ENCODE results near the gene P2RY6. TPM values are rescaled to one million over a fixed set of nuclear protein-coding genes. Genes with fewer than 3 reads are reported as not detected.
A peak's percentile ranks its signal among the peaks of the same experiment; 100 is the strongest.

The P2RY6 gene
- total and polyA plus RNA-seq, 2 of the 8 experiments (the other 6 are each of a cell fraction or from before 2014, with no cell fraction given), result 0.15 TPM; not detected in 1

DNA sequence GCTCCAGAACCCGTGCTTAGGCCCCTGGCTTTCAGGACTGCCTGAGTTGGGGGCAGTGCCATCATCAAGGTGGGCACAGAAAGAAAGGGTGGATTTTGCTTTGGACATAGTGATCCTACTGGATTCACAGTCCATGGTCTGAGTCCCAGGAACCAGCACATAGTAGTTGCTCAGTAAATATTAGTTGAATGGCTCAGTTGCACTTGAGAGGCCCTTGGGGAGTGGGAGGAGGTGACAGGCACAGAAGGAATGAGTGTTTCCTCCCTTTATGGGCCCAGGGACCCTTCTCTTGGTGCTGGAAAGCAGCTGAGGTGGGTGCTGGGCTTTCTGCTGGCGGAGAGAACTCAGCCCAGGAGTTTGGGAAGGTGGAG lies 52.5 kb downstream of the P2RY6 start:
- Histone ChIP-seq H3K18ac (ENCODE audit: extremely low read depth, low read length) (no peak overlapping the region), H3K23me2 (ENCODE audit: low read depth, low read length) (no peaks in the 10 kb centered on the region), H2BK5ac (ENCODE audit: low read depth, low read length) (0 out of 2 replicates have a peak overlapping the region, but pooled peaks have one; percentile 7), H3K9me3 (ENCODE audit: insufficient read depth in 2 of 2, low read depth in 1 of 2, low read length in 1 of 2) (no peaks in the 10 kb centered on the region), H4K91ac (replicated peaks; ENCODE audit: insufficient read length, low read length) (no peak overlapping the region), H3K79me2 (ENCODE audit: control insufficient read depth in 1 of 2, insufficient read depth in 2 of 2, low read length in 2 of 2) (no peaks in the 10 kb centered on the region), H2AK5ac (ENCODE audit: low read depth, low read length) (no peak overlapping the region), H3K27ac (ENCODE audit: low read depth, low read length) (no peak overlapping the region), H4K20me1 (replicated peaks in 1 of 2; ENCODE audit: control insufficient read depth in 1 of 2, insufficient read depth in 2 of 2, low read length in 2 of 2) (peaks cover 5 to 11% of the 10 kb centered on the region in 2 experiments), H2BK15ac (ENCODE audit: low read length) (no peak overlapping the region; the same call in 1 of the 2 replicates), H3K4ac (replicated peaks; ENCODE audit: insufficient read length, low read depth, low read length) (no peak overlapping the region), H3K4me2 (ENCODE audit: insufficient read depth in 1 of 2, low read depth in 2 of 2, low read length in 2 of 2) (no peak overlapping the region; a peak in 1 of 4 replicates), H3K4me3 (ENCODE audit: extremely low read depth in 1 of 4, insufficient read depth in 2 of 4, low read depth in 3 of 4, low read length in 4 of 4) (no peak overlapping the region), H2BK12ac (ENCODE audit: low read depth, low read length) (0 out of 2 replicates have a peak overlapping the region, but pooled peaks have one; percentile 77), H3K27me3 (replicated peaks in 1 of 4; ENCODE audit: control insufficient read depth in 3 of 4, extremely low read depth in 1 of 4, insufficient read depth in 3 of 4, low read length in 3 of 4) (peaks cover 0 to 14% (median 6%) of the 10 kb centered on the region in 4 experiments; a peak in 3 of 7 replicates), H3K36me3 (ENCODE audit: control insufficient read depth in 2 of 4, insufficient read depth in 4 of 4, low read length in 3 of 4) (no peaks in the 10 kb centered on the region), H4K5ac (ENCODE audit: insufficient read length, low read depth, low read length) (no peak overlapping the region), H3K56ac (replicated peaks; ENCODE audit: insufficient read length, low read depth, low read length) (no peak overlapping the region), H3K4me1 (replicated peaks in 1 of 4; ENCODE audit: control insufficient read depth in 3 of 4, insufficient read depth in 4 of 4, low read length in 3 of 4) (peaks cover 15 to 28% (median 20%) of the 10 kb centered on the region in 4 experiments), H3K14ac (ENCODE audit: insufficient read length) (no peak overlapping the region), H2AFZ (ENCODE audit: low read length) (no peak overlapping the region), H2BK20ac (ENCODE audit: low read length) (no peak overlapping the region), H4K8ac (ENCODE audit: extremely low read depth, insufficient read depth, low read length) (no peak overlapping the region), H2BK120ac (replicated peaks; ENCODE audit: low read depth, low read length) (no peak overlapping the region), H3K79me1 (ENCODE audit: low read depth, low read length) (0 out of 2 replicates have a peak, but pooled peaks cover 3% of the 10 kb centered on the region), H3K9ac (replicated peaks in 1 of 4; ENCODE audit: extremely low read depth in 1 of 4, low read depth in 3 of 4, low read length in 3 of 4) (no peak overlapping the region), H3K23ac (ENCODE audit: insufficient read length) (no peak overlapping the region)
- no peak for FAIRE-seq
- CTCF ChIA-PET (ENCODE audit: partially characterized antibody), result interaction anchor here (0.5 to 25.1 kb wide), 8 partner anchors 13 to 462 kb away, joined by 3 to 383 read pairs (median 4); partner anchors contain the start of gene ARHGEF17
- POLR2A ChIA-PET (ENCODE audit: partially characterized antibody), result interaction anchor here (1.7 to 10.7 kb wide), 2 partner anchors 10 to 16 kb away, joined by 6 to 91 read pairs; partner anchors contain the start of gene ARHGEF17
- no peak for DNase-seq (ENCODE audit: low read depth in 1 of 2, low spot score in 2 of 2)
- TF ChIP-seq BACH1 (IDR thresholded peaks at IDR 0.05; ENCODE audit: low read length) (no peak), POU5F1 (IDR thresholded peaks at IDR 0.05; ENCODE audit: low read depth, low read length) (no peak), EP300 (IDR thresholded peaks at IDR 0.05; ENCODE audit: borderline replicate concordance in 1 of 2, low read depth in 2 of 2, low read length in 2 of 2) (no peak), HDAC2 (IDR thresholded peaks at IDR 0.05; ENCODE audit: borderline replicate concordance in 1 of 2, low read depth in 2 of 2, low read length in 2 of 2) (no peak), CBX5 (IDR thresholded peaks at IDR 0.05; ENCODE audit: low read depth, low read length) (no peak)
- 100% methylated on average over 2 of the region's 2 CpGs; no CpG with 5 or more reads in 1 of the 2 experiments for WGBS, 2 experiments (ENCODE audit: extremely low coverage in 1 of 2, insufficient coverage in 1 of 2, insufficient read length in 1 of 2, insufficient replicate concordance in 2 of 2, low coverage in 1 of 2, low lambda C conversion rate in 2 of 2, missing lambda C conversion rate in 1 of 2)

Data from H1 (cell line).